AG10803 (cell line): Measurements from ENCODE around the gene LUC7L3.

ENCODE experiments used
- DNase-seq: peaks from one replicate; pipeline ENCODE4 v3.0.0; 2010; ENCODE audit warnings: low read depth
- H3K4me3 ChIP-seq: 2 replicates; pipeline ENCODE4 v1.5.1; 2011; ENCODE audit warnings: mild to moderate bottlenecking, low read length, control low read depth
- CTCF ChIP-seq: conservative IDR thresholded peaks from 2 replicates; pipeline ENCODE4 v1.5.1; 2011; ENCODE audit warnings: mild to moderate bottlenecking, low read length, control low read depth, inconsistent platforms

LUC7L3 gene

GRCh38 chr17:50683434-50684287 is 35.7 kb upstream of the LUC7L3 start:
- H3K4me3 ChIP-seq: no peak overlapping the region
- no peak for TF ChIP-seq CTCF
- no peak for DNase-seq

GRCh38 chr17:50684288-50684611 is 35.2 kb upstream of the LUC7L3 start:
- no peak for TF ChIP-seq CTCF
- DNase-seq: no peak
- H3K4me3 ChIP-seq: no peak overlapping the region

GRCh38 chr17:50684612-50685333 is 34.6 kb upstream of the LUC7L3 start:
- DNase-seq: no peak
- no peak for TF ChIP-seq CTCF
- no peak overlapping the region for H3K4me3 ChIP-seq

GRCh38 chr17:50685334-50685665 is 34.1 kb upstream of the LUC7L3 start:
- no peak for DNase-seq
- no peak for TF ChIP-seq CTCF
- H3K4me3 ChIP-seq: no peak overlapping the region

GRCh38 chr17:50685691-50686493 is 33.5 kb upstream of the LUC7L3 start:
- DNase-seq: no peak
- H3K4me3 ChIP-seq: no peak overlapping the region
- TF ChIP-seq CTCF: no peak

GRCh38 chr17:50686494-50687199 is 32.8 kb upstream of the LUC7L3 start:
- H3K4me3 ChIP-seq: peak overlapping the region; percentile 9
- no peak for TF ChIP-seq CTCF
- DNase-seq: peak; percentile 93
